Activated CD4-positive, alpha-beta T cell treated with anti-CD3 and anti-CD28 coated beads for 36 hours (primary cell): Measurements from ENCODE around the gene DLD. TPM values are rescaled to one million over a fixed set of nuclear protein-coding genes. Genes with fewer than 3 reads are reported as not detected.
"Not testable (repeated sequence)": the region's sequence is repeated elsewhere in the genome, so short reads cannot be mapped to it uniquely, and the experiment has no call there.

ENCODE experiments used
- ATAC-seq: fragments of 200-7000 bp; cut with Tn5 transposase; one replicate; pipeline ENCODE4 v1.10.0; 2021; ENCODE audit warnings: mild to moderate bottlenecking, moderate library complexity
- CTCF ChIA-PET: fragments of 350-600 bp; sonication (Branson Sonifier 250); formaldehyde crosslinking; loops from one replicate; lab custom pipeline; 2021; ENCODE audit warnings: antibody characterized with exemption; lab: Charles Lee
- POLR2A ChIA-PET: fragments of 350-600 bp; sonication (Branson Sonifier 250); formaldehyde crosslinking; loops from one replicate; lab custom pipeline; 2021; ENCODE audit warnings: antibody characterized with exemption, inconsistent platforms; lab: Charles Lee
- DNase-seq: peaks from one replicate; pipeline ENCODE4 v3.0.0-alpha.2; 2020
- H3K27ac Mint-ChIP-seq: one replicate; pipeline ENCODE4 v1.8.0; 2021; ENCODE audit warnings: mixed read lengths
- H3K27me3 Mint-ChIP-seq: one replicate; pipeline ENCODE4 v1.8.0; 2021; ENCODE audit warnings: mixed read lengths
- H3K36me3 Mint-ChIP-seq: one replicate; pipeline ENCODE4 v1.8.0; 2021; ENCODE audit warnings: low read depth, mixed read lengths
- H3K4me1 Mint-ChIP-seq: one replicate; pipeline ENCODE4 v1.8.0; 2021; ENCODE audit warnings: mixed read lengths
- H3K4me3 Mint-ChIP-seq: one replicate; pipeline ENCODE4 v1.8.0; 2021; ENCODE audit warnings: mild to moderate bottlenecking, moderate library complexity, mixed read lengths
- H3K9me3 Mint-ChIP-seq: one replicate; pipeline ENCODE4 v1.8.0; 2021; ENCODE audit warnings: low read depth, mixed read lengths
- intact Hi-C, 2 experiments: fragments of 100-400 bp; cut with DNase I in 1 of 2; cut with micrococcal nuclease in 1 of 2; formaldehyde crosslinking; loops; one replicate each; pipeline versions ENCODE4 v1.14.2 to v1.15.1; 2022 to 2024; cut with DNase I, micrococcal nuclease
- total RNA-seq, 2 experiments: library from RNA; stranded (reverse); gene quantifications; one replicate each; pipeline ENCODE4 v1.2.3, GENCODE V29; 2021

DLD gene
- total RNA-seq, 2 experiments from 2014 or later = 71.4 to 101 TPM

- CTCF ChIA-PET = interaction anchor here (0.5 to 7.4 kb wide), 44 partner anchors 9 to 727 kb away, joined by 3 to 120 read pairs (median 4); partner anchors contain the start of genes CBLL1 and DLD
- peak; percentile 64 for DNase-seq
- Mint-ChIP-seq H3K4me3 (no peak overlapping the region), H3K36me3 (no peaks in the 10 kb centered on the region), H3K27me3 (no peaks in the 10 kb centered on the region), H3K27ac (no peak overlapping the region), H3K4me1 (peaks cover 38% of the 10 kb centered on the region), H3K9me3 (no peaks in the 10 kb centered on the region)
- intact Hi-C loops = loop anchor here (1.0 to 5.0 kb wide), 11 partner anchors 60 to 1083 kb away; partner anchors contain the start of genes BCAP29 (in 1 of the 2), COG5 (in 1 of the 2) and DUS4L (in 1 of the 2)
- POLR2A ChIA-PET = interaction anchor here (0.6 to 1.0 kb wide), 2 partner anchors 129 to 132 kb away, joined by 3 to 5 read pairs; no protein-coding TSS in a partner anchor
- peak; percentile 83 for ATAC-seq
Measured at GRCh38 chr7:107874605-107875446, 16.2 kb upstream of the DLD start.

- no peak for DNase-seq
- no peak for ATAC-seq
- Mint-ChIP-seq H3K27ac (no peak overlapping the region), H3K36me3 (no peaks in the 10 kb centered on the region), H3K4me3 (no peak overlapping the region), H3K4me1 (peaks cover 32% of the 10 kb centered on the region), H3K27me3 (peaks cover 2% of the 10 kb centered on the region), H3K9me3 (no peaks in the 10 kb centered on the region)
- ChIA-PET POLR2A (no interaction called here), CTCF (interaction anchor here (0.9 to 7.4 kb wide), 10 partner anchors 10 to 414 kb away, joined by 3 to 120 read pairs (median 4); partner anchors contain the start of genes CBLL1 and DLD)
- intact Hi-C loops = loop anchor here in 1 of 2 experiments (5.0 kb wide), 3 partner anchors 315 to 730 kb away; partner anchors contain the start of genes COG5 and DUS4L
Measured at GRCh38 chr7:107876916-107877315, 14.1 kb upstream of the DLD start.

- ATAC-seq (no peak), DNase-seq (no peak)
- peaks cover 2% of the 10 kb centered on the region for H3K27me3 Mint-ChIP-seq
- no peak overlapping the region for H3K4me3 Mint-ChIP-seq
- CTCF ChIA-PET = interaction anchor here (0.5 to 7.4 kb wide), 10 partner anchors 11 to 415 kb away, joined by 3 to 120 read pairs (median 4); partner anchors contain the start of genes CBLL1 and DLD
- no peaks in the 10 kb centered on the region for H3K9me3 Mint-ChIP-seq
- H3K4me1 Mint-ChIP-seq = peaks cover 32% of the 10 kb centered on the region
- H3K27ac Mint-ChIP-seq = no peak overlapping the region
- POLR2A ChIA-PET = no interaction called here
- intact Hi-C loops = loop anchor here in 1 of 2 experiments (2.0 to 5.0 kb wide), 4 partner anchors 217 to 731 kb away; partner anchors contain the start of genes COG5, DUS4L and SLC26A4
- no peaks in the 10 kb centered on the region for H3K36me3 Mint-ChIP-seq
Measured at GRCh38 chr7:107877731-107878382, 13.1 kb upstream of the DLD start.

- Mint-ChIP-seq H3K36me3 (no peaks in the 10 kb centered on the region), H3K27me3 (peaks cover 2% of the 10 kb centered on the region), H3K4me3 (no peak overlapping the region), H3K4me1 (peaks cover 29% of the 10 kb centered on the region), H3K9me3 (no peaks in the 10 kb centered on the region), H3K27ac (no peak overlapping the region)
- intact Hi-C loops = loop anchor here (1.0 to 5.0 kb wide), 6 partner anchors 135 to 731 kb away; partner anchors contain the start of genes COG5 (in 1 of the 2), DUS4L (in 1 of the 2) and SLC26A4 (in 1 of the 2)
- ATAC-seq = no peak
- no peak for DNase-seq
- ChIA-PET POLR2A (interaction anchor here (1.6 kb wide), 1 partner anchor 135 kb away, joined by 9 read pairs; the partner anchor contains the start of gene CBLL1), CTCF (interaction anchor here (0.6 to 7.4 kb wide), 20 partner anchors 10 to 710 kb away, joined by 3 to 120 read pairs (median 3); partner anchors contain the start of genes CBLL1, DLD and HBP1)
Measured at GRCh38 chr7:107878636-107879035, 12.3 kb upstream of the DLD start.

GRCh38 chr7:107879400-107880035, 11.5 kb upstream of the DLD start:
- POLR2A ChIA-PET = interaction anchor here (1.6 kb wide), 1 partner anchor 136 kb away, joined by 9 read pairs; the partner anchor contains the start of gene CBLL1
- no peaks in the 10 kb centered on the region for H3K36me3 Mint-ChIP-seq
- H3K9me3 Mint-ChIP-seq = no peaks in the 10 kb centered on the region
- peak; percentile 51 for DNase-seq
- intact Hi-C loops = loop anchor here (1.0 to 5.0 kb wide), 6 partner anchors 136 to 732 kb away; partner anchors contain the start of genes COG5 (in 1 of the 2), DUS4L (in 1 of the 2) and SLC26A4 (in 1 of the 2)
- CTCF ChIA-PET = interaction anchor here (0.6 to 7.4 kb wide), 21 partner anchors 10 to 711 kb away, joined by 3 to 120 read pairs (median 3); partner anchors contain the start of genes CBLL1, DLD and HBP1
- H3K27me3 Mint-ChIP-seq = peaks cover 5% of the 10 kb centered on the region
- ATAC-seq = peak; percentile 71
- H3K4me3 Mint-ChIP-seq = no peak overlapping the region
- H3K4me1 Mint-ChIP-seq = peaks cover 28% of the 10 kb centered on the region
- no peak overlapping the region for H3K27ac Mint-ChIP-seq

GRCh38 chr7:107882766-107883165, 8.2 kb upstream of the DLD start:
- POLR2A ChIA-PET = no interaction called here

GRCh38 chr7:107884066-107884818, 6.7 kb upstream of the DLD start:
- intact Hi-C loops = no loop called here
- CTCF ChIA-PET = interaction anchor here (0.6 to 1.7 kb wide), 3 partner anchors 9 to 735 kb away, joined by 3 to 5 read pairs (median 3); no protein-coding TSS in a partner anchor
- peaks cover 5% of the 10 kb centered on the region for H3K27me3 Mint-ChIP-seq

More at GRCh38 chr7:107882766-107883165, 8.2 kb upstream of the DLD start:
- no peak for DNase-seq
- no peak for ATAC-seq
- H3K27me3 Mint-ChIP-seq = peaks cover 5% of the 10 kb centered on the region
- H3K4me3 Mint-ChIP-seq = no peak overlapping the region
- H3K9me3 Mint-ChIP-seq = no peaks in the 10 kb centered on the region
- H3K27ac Mint-ChIP-seq = no peak overlapping the region
- peaks cover 12% of the 10 kb centered on the region for H3K4me1 Mint-ChIP-seq
- H3K36me3 Mint-ChIP-seq = no peaks in the 10 kb centered on the region
- intact Hi-C loops = no loop called here
- CTCF ChIA-PET = interaction anchor here (0.6 to 1.7 kb wide), 5 partner anchors 8 to 140 kb away, joined by 3 to 7 read pairs (median 5); partner anchors contain the start of gene DLD

GRCh38 chr7:107887827-107888226, 3.2 kb upstream of the DLD start:
- H3K36me3 Mint-ChIP-seq, H3K4me3 Mint-ChIP-seq, H3K27me3 Mint-ChIP-seq, DNase-seq, intact Hi-C loops, H3K27ac Mint-ChIP-seq, ATAC-seq, POLR2A ChIA-PET, H3K9me3 Mint-ChIP-seq: not testable (repeated sequence)
- CTCF ChIA-PET = interaction anchor here (2.9 to 4.5 kb wide), 2 partner anchors 9 to 144 kb away, joined by 19 to 43 read pairs; partner anchors contain the start of gene CBLL1
- H3K4me1 Mint-ChIP-seq = peaks cover 11% of the 10 kb centered on the region

More at GRCh38 chr7:107884066-107884818, 6.7 kb upstream of the DLD start:
- Mint-ChIP-seq H3K4me1 (peaks cover 6% of the 10 kb centered on the region), H3K27ac (no peak overlapping the region), H3K9me3 (peaks cover 4% of the 10 kb centered on the region), H3K36me3 (no peaks in the 10 kb centered on the region), H3K4me3 (no peak overlapping the region)
- DNase-seq (no peak), ATAC-seq (no peak)
- POLR2A ChIA-PET = no interaction called here

GRCh38 chr7:107889992-107890391, 991 bp upstream of the DLD start:
- ATAC-seq (no peak), DNase-seq (no peak)
- Mint-ChIP-seq H3K4me3 (peak overlapping the region; percentile 79), H3K36me3 (peaks cover 18% of the 10 kb centered on the region), H3K27ac (no peak overlapping the region), H3K27me3 (no peaks in the 10 kb centered on the region), H3K4me1 (peaks cover 31% of the 10 kb centered on the region), H3K9me3 (peaks cover 4% of the 10 kb centered on the region)
- ChIA-PET CTCF (interaction anchor here (1.2 to 4.5 kb wide), 7 partner anchors 8 to 256 kb away, joined by 3 to 43 read pairs (median 7); partner anchors contain the start of gene CBLL1), POLR2A (interaction anchor here (1.1 kb wide), 1 partner anchor 147 kb away, joined by 3 read pairs; no protein-coding TSS in a partner anchor)
- intact Hi-C loops = loop anchor here (2.0 to 5.0 kb wide), 3 partner anchors 308 to 1229 kb away; partner anchors contain the start of genes COG5 (in 2 of the 2), DUS4L (in 2 of the 2), BCAP29 (in 1 of the 2) and CCDC71L (in 1 of the 2)
